ENCODE data around the gene DNM1. TPM values are rescaled to one million over a fixed set of nuclear protein-coding genes. Genes with fewer than 3 reads are reported as not detected.

DNM1 gene
- total and polyA plus RNA-seq, 7 donors, result 0.46 to 40.2 (median 9.3) TPM

- H3K36me3 ChIP-seq, result peaks cover 0 to 13% (median 4%) of the 10 kb centered on the region in 4 donors
- intact Hi-C loops (cut with DNase I), result no loop called here
- DNase-seq, result no peak
- no peaks in the 10 kb centered on the region for H3K9me3 ChIP-seq
- 82 to 86% methylated on average over 9 of the region's 9 CpGs for WGBS, 2 donors
- no peak overlapping the region for H3K27ac ChIP-seq
- H3K4me3 ChIP-seq, result no peak overlapping the region
- TF ChIP-seq CTCF (IDR thresholded peaks at IDR 0.05) (no peak), POLR2A (IDR thresholded peaks at IDR 0.05) (no peak), EP300 (IDR thresholded peaks at IDR 0.05) (no peak), POLR2AphosphoS5 (IDR thresholded peaks at IDR 0.05) (no peak)
- no peaks in the 10 kb centered on the region for H3K27me3 ChIP-seq
- no peaks in the 10 kb centered on the region for H3K4me1 ChIP-seq
Measured at GRCh38 chr9:128304136-128304970, 101.2 kb downstream of the DNM1 start.

Small RNA genes within 50 kb of the gene (small RNA-seq; reads per million reads assigned to genes)
- gene MIR199B (12.6 to 15.4 (median 14.0) reads per million in 3 donors), gene MIR3154 (0 reads per million in 3 donors)

Other genes starting within 250 kb of the DNM1 start
- gene EEIG1, start 222.4 kb upstream of the DNM1 start, total RNA-seq, result 10 to 100 TPM; 10.9 to 32.7 (median 19.2) TPM
- gene EEIG1, start 222.4 kb upstream of the DNM1 start, polyA plus RNA-seq, result 10 to 100 TPM; 69.1 to 92.0 (median 77.0) TPM
- gene NAIF1, start 136.1 kb upstream of the DNM1 start, total RNA-seq, result 10 to 100 TPM in 1 of 4 donors, 1 to 10 TPM in 3; 5.5 to 10.7 (median 6.3) TPM
- gene NAIF1, start 136.1 kb upstream of the DNM1 start, polyA plus RNA-seq, result 10 to 100 TPM in 1 of 3 donors, 1 to 10 TPM in 2; 8.4 to 11.0 (median 8.6) TPM
- gene SLC25A25, start 135.1 kb upstream of the DNM1 start, total RNA-seq, result 10 to 100 TPM; 10.2 to 77.2 (median 12.9) TPM
- gene SLC25A25, start 135.1 kb upstream of the DNM1 start, polyA plus RNA-seq, result 10 to 100 TPM; 16.6 to 19.4 (median 16.8) TPM
- gene PTGES2, start 75.7 kb upstream of the DNM1 start, total RNA-seq, result 100 to 1,000 TPM in 2 of 4 donors, 10 to 100 TPM in 2; 60.0 to 119 (median 97.5) TPM
- 10 to 100 TPM; 56.5 to 82.2 (median 66.1) TPM for gene PTGES2, start 75.7 kb upstream of the DNM1 start, polyA plus RNA-seq
- not detected for gene LCN2, start 53.9 kb upstream of the DNM1 start, total RNA-seq
- 1,000 to 10,000 TPM in 1 of 3 donors, 10 to 100 TPM in 1, 1 to 10 TPM in 1; 9.6 to 1,818 (median 79.8) TPM for gene LCN2, start 53.9 kb upstream of the DNM1 start, polyA plus RNA-seq
- gene BBLN, start 43.1 kb upstream of the DNM1 start, total RNA-seq, result 100 to 1,000 TPM; 158 to 273 (median 204) TPM
- 100 to 1,000 TPM; 111 to 123 (median 113) TPM for gene BBLN, start 43.1 kb upstream of the DNM1 start, polyA plus RNA-seq
- gene CIZ1, start 11.8 kb upstream of the DNM1 start, total RNA-seq, result 100 to 1,000 TPM in 1 of 4 donors, 10 to 100 TPM in 3; 60.2 to 116 (median 68.5) TPM
- gene CIZ1, start 11.8 kb upstream of the DNM1 start, polyA plus RNA-seq, result 10 to 100 TPM; 25.7 to 58.3 (median 46.8) TPM
- 100 to 1,000 TPM in 1 of 4 donors, 10 to 100 TPM in 3; 76.0 to 104 (median 86.5) TPM for gene GOLGA2, start 72.6 kb downstream of the DNM1 start, total RNA-seq
- gene GOLGA2, start 72.6 kb downstream of the DNM1 start, polyA plus RNA-seq, result 10 to 100 TPM; 48.1 to 82.7 (median 50.5) TPM
- gene SWI5, start 72.9 kb downstream of the DNM1 start, total RNA-seq, result 10 to 100 TPM; 18.0 to 35.7 (median 23.4) TPM
- gene SWI5, start 72.9 kb downstream of the DNM1 start, polyA plus RNA-seq, result 10 to 100 TPM; 23.4 to 27.3 (median 24.1) TPM
- 10 to 100 TPM in 1 of 4 donors, 1 to 10 TPM in 3; 7.6 to 14.1 (median 9.1) TPM for gene TRUB2, start 119.1 kb downstream of the DNM1 start, total RNA-seq
- gene TRUB2, start 119.1 kb downstream of the DNM1 start, polyA plus RNA-seq, result 10 to 100 TPM; 16.7 to 20.8 (median 18.0) TPM
- 10 to 100 TPM; 26.4 to 60.7 (median 29.7) TPM for gene COQ4, start 119.5 kb downstream of the DNM1 start, total RNA-seq
- 10 to 100 TPM; 58.3 to 80.9 (median 67.0) TPM for gene COQ4, start 119.5 kb downstream of the DNM1 start, polyA plus RNA-seq
- 10 to 100 TPM; 10.7 to 18.0 (median 12.0) TPM for gene SLC27A4, start 137.1 kb downstream of the DNM1 start, total RNA-seq
- gene SLC27A4, start 137.1 kb downstream of the DNM1 start, polyA plus RNA-seq, result 10 to 100 TPM in 2 of 3 donors, 1 to 10 TPM in 1; 6.0 to 45.1 (median 14.3) TPM
- gene URM1, start 168.0 kb downstream of the DNM1 start, total RNA-seq, result 10 to 100 TPM; 16.3 to 25.1 (median 20.4) TPM
- gene URM1, start 168.0 kb downstream of the DNM1 start, polyA plus RNA-seq, result 10 to 100 TPM; 41.8 to 73.3 (median 60.1) TPM
- gene CERCAM, start 217.5 kb downstream of the DNM1 start, total RNA-seq, result 10 to 100 TPM; 18.2 to 28.5 (median 19.8) TPM
- gene CERCAM, start 217.5 kb downstream of the DNM1 start, polyA plus RNA-seq, result 1 to 10 TPM; 4.2 to 7.1 (median 4.6) TPM